Muscle of leg (tissue), 11 donors: ENCODE data around the gene CAMTA1. TPM values are rescaled to one million over a fixed set of nuclear protein-coding genes. Genes with fewer than 3 reads are reported as not detected.

Source experiments
- DNase-seq: peaks from one replicate; pipeline ENCODE4 v3.0.0; 2013
- H3K27ac ChIP-seq: one replicate; pipeline ENCODE4 v1.5.1; 2013; ENCODE audit warnings: mild to moderate bottlenecking, low read length, control low read depth
- H3K27me3 ChIP-seq: one replicate; pipeline ENCODE4 v1.6.1; 2013; ENCODE audit warnings: low read length; ENCODE audit not compliant: control insufficient read depth, insufficient read depth
- H3K36me3 ChIP-seq: one replicate; pipeline ENCODE4 v1.6.1; 2013; ENCODE audit warnings: low read length; ENCODE audit not compliant: control insufficient read depth, insufficient read depth
- H3K4me1 ChIP-seq: one replicate; pipeline ENCODE4 v1.6.1; 2013; ENCODE audit warnings: low read length; ENCODE audit not compliant: control insufficient read depth, insufficient read depth
- H3K4me3 ChIP-seq: one replicate; pipeline ENCODE4 v1.5.1; 2013; ENCODE audit warnings: low read length, control low read depth
- H3K9me3 ChIP-seq: replicated peaks from 2 replicates; pipeline ENCODE4 v1.6.1; 2013; ENCODE audit warnings: low read depth, low read length; ENCODE audit not compliant: control insufficient read depth
- WGBS: methylation state at CpG from one replicate; pipeline ENCODE4 v1.1.5; 2013; ENCODE audit warnings: missing lambda C conversion rate; ENCODE audit not compliant: insufficient coverage; 5-methylcytosine and 5-hydroxymethylcytosine counted together
- polyA plus RNA-seq, 8 donors: library from polyadenylated mRNA; unstranded; fragments of 120-200 nt; gene quantifications; one replicate each; pipeline versions ENCODE4 v1.2.1 to v1.2.3, GENCODE V29; 2013; ENCODE audit warnings: inconsistent platforms in 1 of 8, low replicate concordance in 1 of 8; ENCODE audit not compliant: insufficient read length in 8 of 8, insufficient read depth in 1 of 8
- total RNA-seq: library from RNA; stranded (reverse); fragments of 120-200 nt; gene quantifications from one replicate; pipeline ENCODE4 v1.2.4, GENCODE V29; 2013

Gene CAMTA1
- total and polyA plus RNA-seq, 9 donors: 36.4 to 56.4 (median 47.7) TPM

- Histone ChIP-seq H3K27me3 (peaks cover 7% of the 10 kb centered on the region), H3K4me3 (no peak overlapping the region), H3K27ac (no peak overlapping the region), H3K4me1 (no peaks in the 10 kb centered on the region), H3K9me3 (no peaks in the 10 kb centered on the region), H3K36me3 (no peaks in the 10 kb centered on the region)
- no peak for DNase-seq
- WGBS: 50% methylated on average over 16 of the region's 24 CpGs
Observed at GRCh38 chr1:7621334-7622219, 836.3 kb downstream of the CAMTA1 start.

DNA sequence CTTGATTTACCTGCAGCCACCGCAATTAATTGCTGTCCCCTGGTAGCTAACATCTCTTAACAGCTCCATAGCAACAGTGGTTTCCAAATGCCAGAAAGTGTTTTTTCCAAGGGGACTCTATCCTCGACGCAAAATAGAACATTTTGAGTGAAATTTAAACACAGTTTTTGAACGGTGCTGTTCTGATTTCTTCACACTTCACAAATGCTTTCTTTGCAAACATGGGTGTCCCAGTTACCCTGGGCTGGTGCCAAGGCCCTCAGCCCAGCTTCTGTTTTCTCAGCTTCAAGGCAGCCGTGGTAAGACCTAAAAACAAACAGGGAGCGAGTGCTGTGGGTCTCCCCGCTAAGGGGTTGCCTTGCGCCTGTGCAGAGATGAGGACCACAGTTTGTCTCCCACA lies 838.6 kb downstream of the CAMTA1 start:
- H3K36me3 ChIP-seq: no peaks in the 10 kb centered on the region
- no peaks in the 10 kb centered on the region for H3K4me1 ChIP-seq
- H3K27ac ChIP-seq: no peak overlapping the region
- H3K4me3 ChIP-seq: no peak overlapping the region
- H3K27me3 ChIP-seq: peaks cover 17% of the 10 kb centered on the region
- no peak for DNase-seq
- no peaks in the 10 kb centered on the region for H3K9me3 ChIP-seq
- WGBS: 77% methylated on average over 8 of the region's 8 CpGs

DNA sequence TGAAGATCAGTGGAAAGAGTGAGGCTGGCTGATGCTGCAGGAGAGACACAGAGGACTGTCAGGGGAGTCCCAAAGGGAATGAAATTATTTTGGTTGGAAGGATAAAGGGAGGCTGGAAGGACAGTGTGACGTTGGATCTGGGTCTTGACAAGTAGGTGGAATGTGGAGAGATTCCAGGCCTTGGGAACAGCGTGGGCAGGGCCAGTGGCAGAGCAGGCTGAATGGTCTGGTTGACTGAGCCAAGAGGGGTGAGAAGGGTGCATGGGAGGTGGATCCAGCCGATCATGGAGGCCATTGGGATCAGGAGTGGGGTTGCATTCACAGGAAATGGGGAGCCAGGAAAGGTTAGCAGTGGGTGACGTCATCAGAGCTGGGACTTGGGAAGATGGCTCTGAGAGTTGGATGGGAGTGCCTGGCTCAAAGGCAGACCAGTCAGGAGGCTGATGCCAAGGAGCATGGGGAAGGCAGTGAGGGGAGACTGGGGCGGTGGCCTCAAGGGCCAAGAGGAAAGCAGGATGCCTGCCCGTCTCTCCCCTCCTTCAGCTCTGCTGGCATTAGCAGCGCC lies 839.6 kb downstream of the CAMTA1 start:
- DNase-seq: no peak
- Histone ChIP-seq H3K36me3 (no peaks in the 10 kb centered on the region), H3K4me1 (no peaks in the 10 kb centered on the region), H3K27me3 (peaks cover 22% of the 10 kb centered on the region), H3K27ac (no peak overlapping the region), H3K9me3 (no peaks in the 10 kb centered on the region), H3K4me3 (no peak overlapping the region)
- 71% methylated on average over 6 of the region's 7 CpGs for WGBS

GRCh38 chr1:7625401-7625800 lies 840.1 kb downstream of the CAMTA1 start:
- Histone ChIP-seq H3K27ac (no peak overlapping the region), H3K36me3 (no peaks in the 10 kb centered on the region), H3K9me3 (no peaks in the 10 kb centered on the region), H3K4me3 (no peak overlapping the region), H3K27me3 (peaks cover 23% of the 10 kb centered on the region), H3K4me1 (no peaks in the 10 kb centered on the region)
- 84% methylated on average over 10 of the region's 12 CpGs for WGBS
- no peak for DNase-seq

GRCh38 chr1:7628273-7628672 lies 843.0 kb downstream of the CAMTA1 start:
- 47% methylated on average over 4 of the region's 4 CpGs for WGBS
- H3K27ac ChIP-seq: no peak overlapping the region
- H3K4me3 ChIP-seq: no peak overlapping the region
- no peaks in the 10 kb centered on the region for H3K9me3 ChIP-seq
- no peaks in the 10 kb centered on the region for H3K4me1 ChIP-seq
- no peaks in the 10 kb centered on the region for H3K36me3 ChIP-seq
- peaks cover 27% of the 10 kb centered on the region for H3K27me3 ChIP-seq
- DNase-seq: no peak

DNA sequence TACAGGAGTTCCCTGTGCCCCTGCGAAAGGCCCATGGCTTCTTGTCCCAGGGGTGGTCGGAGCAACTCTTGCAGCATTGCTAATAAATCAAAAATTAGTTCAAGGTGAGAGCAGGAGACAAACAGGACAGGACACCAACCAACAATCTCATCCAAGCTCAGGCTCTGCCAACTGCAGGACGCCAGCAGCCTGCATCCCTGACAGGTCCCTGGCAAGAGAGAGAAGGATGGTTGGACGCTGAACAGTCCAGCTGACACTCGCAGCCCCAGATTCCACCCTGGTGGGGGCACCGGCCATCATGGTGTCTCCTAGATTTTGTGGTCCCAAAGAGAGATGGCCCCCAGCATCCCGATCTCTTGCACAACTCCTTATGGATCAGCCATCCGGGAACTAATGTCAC lies 843.8 kb downstream of the CAMTA1 start:
- Histone ChIP-seq H3K27me3 (peaks cover 27% of the 10 kb centered on the region), H3K4me1 (no peaks in the 10 kb centered on the region), H3K9me3 (no peaks in the 10 kb centered on the region), H3K36me3 (no peaks in the 10 kb centered on the region), H3K27ac (no peak overlapping the region), H3K4me3 (no peak overlapping the region)
- no peak for DNase-seq
- WGBS: 77% methylated on average over 5 of the region's 8 CpGs

GRCh38 chr1:7629465-7630195 lies 844.4 kb downstream of the CAMTA1 start:
- H3K4me3 ChIP-seq: no peak overlapping the region
- H3K9me3 ChIP-seq: no peaks in the 10 kb centered on the region
- no peak for DNase-seq
- WGBS: 73% methylated on average over 17 of the region's 22 CpGs
- peaks cover 27% of the 10 kb centered on the region for H3K27me3 ChIP-seq
- no peaks in the 10 kb centered on the region for H3K36me3 ChIP-seq
- H3K4me1 ChIP-seq: no peaks in the 10 kb centered on the region
- no peak overlapping the region for H3K27ac ChIP-seq

- WGBS: 64% methylated on average over 4 of the region's 8 CpGs
- DNase-seq: no peak
- no peak overlapping the region for H3K4me3 ChIP-seq
- no peaks in the 10 kb centered on the region for H3K36me3 ChIP-seq
- H3K27me3 ChIP-seq: peaks cover 25% of the 10 kb centered on the region
- no peaks in the 10 kb centered on the region for H3K9me3 ChIP-seq
- H3K27ac ChIP-seq: no peak overlapping the region
- H3K4me1 ChIP-seq: no peaks in the 10 kb centered on the region
Observed at GRCh38 chr1:7630378-7630777, 845.1 kb downstream of the CAMTA1 start.

GRCh38 chr1:7632176-7632575 lies 846.9 kb downstream of the CAMTA1 start:
- H3K27me3 ChIP-seq: peaks cover 22% of the 10 kb centered on the region

DNA sequence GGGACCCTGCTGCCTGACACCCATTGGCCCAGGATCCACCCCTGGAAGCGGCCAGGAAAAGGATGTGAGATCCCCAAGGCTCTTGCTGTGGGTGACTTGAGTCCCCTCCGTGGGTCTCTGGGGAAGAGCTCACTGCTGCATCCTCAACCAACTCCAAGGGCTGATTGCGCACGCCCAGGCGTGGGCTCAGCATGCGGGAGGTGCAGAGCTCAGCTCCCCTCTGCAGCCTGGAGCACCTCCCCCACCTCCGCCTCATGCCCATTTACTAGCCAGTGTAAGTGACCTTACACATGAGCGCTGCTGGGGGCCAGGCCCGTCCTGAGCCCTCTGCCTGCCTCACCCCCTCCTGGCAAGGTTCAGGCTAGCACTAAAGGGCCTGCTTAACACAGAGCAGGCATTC lies 847.4 kb downstream of the CAMTA1 start:
- no peak for DNase-seq
- no peaks in the 10 kb centered on the region for H3K36me3 ChIP-seq
- H3K4me3 ChIP-seq: no peak overlapping the region
- H3K4me1 ChIP-seq: no peaks in the 10 kb centered on the region
- WGBS: 74% methylated on average over 7 of the region's 9 CpGs
- no peaks in the 10 kb centered on the region for H3K9me3 ChIP-seq
- H3K27me3 ChIP-seq: peaks cover 22% of the 10 kb centered on the region
- H3K27ac ChIP-seq: no peak overlapping the region

More at GRCh38 chr1:7632176-7632575, 846.9 kb downstream of the CAMTA1 start:
- no peak overlapping the region for H3K4me3 ChIP-seq
- no peaks in the 10 kb centered on the region for H3K9me3 ChIP-seq
- H3K36me3 ChIP-seq: no peaks in the 10 kb centered on the region
- DNase-seq: no peak
- no peaks in the 10 kb centered on the region for H3K4me1 ChIP-seq
- 44% methylated on average over 5 of the region's 16 CpGs for whole genome bisulfite sequencing
- no peak overlapping the region for H3K27ac ChIP-seq
